CD4-positive, alpha-beta T cell treated with Interleukin-4 for 4 hours (primary cell): Measurements from ENCODE around the gene AGPS.
"Not testable (repeated sequence)": the region's sequence is repeated elsewhere in the genome, so short reads cannot be mapped to it uniquely, and the experiment has no call there.

Source experiments
- DNase-seq: peaks from one replicate; pipeline ENCODE4 v3.0.0-alpha.2; 2020

AGPS gene

DNA sequence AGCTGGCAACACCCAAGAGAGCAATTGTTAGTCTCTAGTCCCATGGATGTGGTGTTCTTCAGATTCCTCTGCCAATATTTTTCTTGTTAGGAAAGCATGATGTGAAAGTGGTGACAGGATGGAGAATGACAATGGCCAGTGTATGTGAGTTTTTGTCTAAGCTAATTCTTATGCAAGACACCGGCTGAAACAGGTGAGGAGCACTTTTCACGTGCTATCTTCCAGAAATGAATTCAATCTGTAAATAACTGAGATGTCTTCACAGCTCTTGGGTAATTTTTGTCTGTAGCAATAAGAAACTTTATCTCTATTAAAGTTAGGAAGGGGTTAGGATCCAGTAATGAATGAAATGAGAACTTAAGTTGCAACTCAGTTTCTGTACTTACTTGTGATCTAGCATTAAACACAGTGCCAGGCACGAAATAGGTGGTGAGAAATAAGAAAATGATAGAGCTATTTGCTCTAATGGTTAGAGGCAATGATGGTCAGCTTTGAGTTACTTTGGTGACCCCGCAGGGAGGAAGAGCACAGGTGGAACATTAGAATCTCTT is 676 bp upstream of the AGPS start:
- DNase-seq: no peak

DNA sequence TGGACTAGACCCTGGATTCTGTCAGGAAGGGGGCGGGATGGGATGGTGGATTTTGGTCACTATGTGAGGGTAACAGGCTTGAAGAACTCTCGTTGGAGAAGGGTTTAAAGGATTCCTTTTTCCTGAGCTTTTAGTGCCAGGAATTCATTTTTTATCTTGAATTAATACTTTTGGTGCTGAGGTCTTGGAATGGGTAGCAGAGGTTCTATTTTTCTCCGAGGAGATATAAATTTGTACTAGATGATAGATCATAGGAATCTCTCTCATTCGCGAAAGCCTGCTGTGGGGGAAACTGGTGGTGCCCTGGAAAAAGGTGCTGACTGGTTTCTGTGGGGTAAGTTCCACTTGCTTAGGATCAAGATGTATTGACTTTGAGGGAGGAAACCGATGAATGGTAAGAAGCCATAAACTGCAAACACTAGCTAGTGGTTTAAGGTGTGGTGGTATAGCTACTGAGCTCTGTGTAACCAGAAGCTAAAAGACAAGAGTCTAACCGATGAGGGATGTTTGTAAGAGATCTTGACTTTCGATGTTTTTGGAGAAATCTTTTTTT is 706 bp downstream of the AGPS start:
- DNase-seq: peak; percentile 7

DNA sequence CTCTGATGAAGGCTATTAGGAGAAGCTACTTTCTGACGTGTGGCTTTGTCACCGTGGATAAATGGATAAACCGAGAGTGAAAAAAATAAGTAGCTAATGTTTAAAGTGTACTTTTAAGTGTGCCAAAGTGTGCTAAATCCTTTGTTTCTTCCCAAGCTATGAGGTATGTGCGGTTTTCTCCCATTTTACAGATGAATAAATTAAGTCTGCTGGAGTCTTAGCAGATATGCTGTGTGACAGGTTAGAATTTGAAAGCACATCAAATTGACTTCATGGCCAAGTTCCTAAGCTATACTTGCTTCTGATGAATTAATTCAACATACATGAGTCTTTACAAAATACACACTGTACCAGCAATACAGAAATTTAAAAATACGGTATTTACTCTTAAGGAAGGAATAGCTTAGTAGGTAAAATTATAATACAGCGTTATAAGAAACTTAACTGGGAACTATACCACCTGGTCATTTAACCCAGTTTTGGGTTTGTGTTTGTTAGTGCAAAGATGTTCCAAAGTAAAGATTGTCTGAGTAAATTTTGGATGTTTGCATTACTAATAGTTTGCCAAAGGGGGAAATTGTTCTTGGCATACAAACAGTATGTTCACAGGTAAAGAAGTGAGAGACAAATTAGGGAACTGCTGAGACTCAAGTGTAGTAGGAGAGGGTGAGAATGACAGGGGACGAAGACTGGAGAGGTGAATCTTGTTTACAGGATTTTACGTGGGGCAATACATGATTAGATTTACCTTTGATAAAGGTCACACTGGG is 1.4 kb downstream of the AGPS start:
- no peak for DNase-seq

DNA sequence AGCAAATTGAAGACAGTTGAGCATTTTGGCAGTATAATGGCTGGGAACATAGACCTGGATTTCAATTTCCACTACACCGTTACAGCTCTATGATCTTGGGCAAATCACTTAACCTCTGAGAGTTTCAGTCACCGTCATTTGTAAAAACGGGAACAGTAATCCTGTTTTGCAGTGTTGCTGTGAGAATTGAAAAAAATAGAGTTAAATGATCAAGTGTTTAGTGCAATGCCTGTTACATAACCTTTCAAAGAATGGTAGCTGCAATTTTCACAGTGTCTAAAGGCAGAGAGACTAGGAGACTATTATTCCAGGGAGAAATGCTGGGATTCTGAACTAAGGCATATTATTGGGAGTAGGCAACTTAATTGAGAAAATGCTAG is 2.0 kb downstream of the AGPS start:
- DNase-seq: no peak

DNA sequence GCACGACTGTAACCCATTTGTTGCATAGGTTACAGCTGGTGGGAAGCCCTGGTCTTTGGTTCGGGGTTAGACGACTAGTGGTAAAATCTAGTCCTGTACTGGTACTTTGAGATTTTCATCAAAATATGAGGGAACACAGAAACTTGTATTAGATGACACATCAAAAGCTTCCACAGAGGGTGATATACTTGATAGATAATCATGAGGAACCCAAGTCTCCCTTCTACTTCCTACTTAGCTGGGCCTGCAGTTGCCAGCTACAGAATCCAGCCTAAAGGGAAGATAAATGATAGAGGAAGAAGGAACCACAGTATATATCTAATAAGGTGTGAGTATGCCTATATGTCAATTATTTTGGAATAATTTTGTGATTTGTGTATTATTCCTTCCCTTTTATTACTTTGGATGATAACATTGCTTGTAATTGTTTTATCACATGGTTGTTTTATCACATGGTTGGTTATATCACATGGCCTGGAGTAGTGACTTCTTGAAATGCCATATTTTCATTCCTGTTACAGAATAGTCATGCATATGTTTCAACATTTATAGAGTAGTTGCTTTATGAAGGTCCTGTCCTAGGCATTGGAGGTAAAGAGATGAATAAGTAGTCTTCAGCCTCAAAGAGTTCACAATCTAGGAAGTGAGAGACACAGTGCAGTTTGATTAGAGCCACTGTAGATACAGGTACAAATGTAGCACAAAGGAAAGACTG is 2.9 kb downstream of the AGPS start:
- DNase-seq: no peak

DNA sequence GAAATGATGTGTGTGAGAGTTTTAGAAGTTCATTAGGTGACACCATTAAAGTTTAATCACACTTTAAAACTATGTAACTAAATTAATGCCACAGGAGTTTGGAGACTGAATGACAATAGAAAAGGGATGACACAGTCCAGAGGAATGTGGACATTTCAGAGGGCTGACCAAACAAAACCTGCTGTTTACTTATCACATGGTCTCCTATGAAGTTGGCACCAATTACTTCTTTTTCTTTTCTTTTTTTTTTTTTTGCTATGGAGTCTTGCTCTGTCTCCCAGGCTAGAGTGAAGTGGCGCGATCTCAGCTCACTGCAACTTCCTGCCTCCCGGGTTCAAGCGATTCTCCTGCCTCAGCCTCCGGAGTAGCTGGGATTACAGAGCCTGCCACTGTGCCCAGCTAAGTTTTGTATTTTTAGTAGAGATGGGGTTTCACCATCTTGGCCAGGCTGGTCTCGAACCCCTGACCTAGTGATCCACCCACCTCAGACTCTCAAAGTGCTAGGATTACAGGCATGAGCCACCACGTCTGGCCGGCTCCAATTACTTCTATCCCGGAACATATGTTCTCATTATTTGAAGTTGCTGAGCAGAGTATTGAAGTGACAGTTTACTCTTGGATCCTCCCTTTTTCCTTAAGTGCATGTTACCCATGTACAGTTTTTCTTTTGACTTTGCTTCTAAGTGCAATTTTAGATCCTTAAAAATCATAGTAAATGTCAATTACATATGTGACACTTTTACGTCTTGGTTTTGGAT is 4.3 kb downstream of the AGPS start:
- DNase-seq: no peak

DNA sequence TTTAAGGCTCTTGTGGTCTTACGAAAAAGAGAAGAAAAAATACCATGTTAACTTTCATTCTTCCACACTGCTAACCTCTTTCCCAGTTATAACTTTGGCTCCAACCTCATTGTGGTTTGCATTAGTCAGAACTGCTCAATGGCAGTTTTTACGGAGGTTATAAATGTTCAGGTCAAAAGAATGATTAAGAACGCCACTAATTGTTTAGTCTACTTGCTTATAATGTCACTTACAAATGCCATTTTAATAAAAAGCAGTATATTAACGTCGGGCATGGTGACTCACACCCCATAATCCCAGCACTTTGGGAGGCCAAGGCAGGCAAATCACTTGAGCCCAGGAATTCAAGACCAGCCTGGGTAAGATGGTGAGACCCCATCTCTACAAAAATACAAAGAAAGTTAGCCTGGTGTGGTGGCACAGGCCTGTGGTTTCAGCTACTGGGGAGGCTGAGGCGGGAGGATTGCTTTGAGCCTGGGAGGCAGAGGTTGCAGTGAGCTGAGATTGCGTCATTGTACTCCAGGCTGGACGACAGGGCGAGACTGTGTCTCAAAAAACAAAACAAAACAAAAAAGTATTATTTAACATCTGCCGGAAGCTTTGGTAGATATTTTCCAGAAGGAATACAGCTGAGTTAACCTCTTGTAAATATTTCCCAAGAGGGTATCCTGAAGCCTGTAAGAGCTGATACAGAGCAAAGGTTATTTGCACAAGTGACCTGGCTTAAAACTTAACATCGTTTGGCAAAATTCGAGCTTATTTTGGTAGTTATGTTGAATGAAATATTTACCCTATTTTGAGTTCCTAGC is 5.1 kb downstream of the AGPS start:
- DNase-seq: no peak

DNA sequence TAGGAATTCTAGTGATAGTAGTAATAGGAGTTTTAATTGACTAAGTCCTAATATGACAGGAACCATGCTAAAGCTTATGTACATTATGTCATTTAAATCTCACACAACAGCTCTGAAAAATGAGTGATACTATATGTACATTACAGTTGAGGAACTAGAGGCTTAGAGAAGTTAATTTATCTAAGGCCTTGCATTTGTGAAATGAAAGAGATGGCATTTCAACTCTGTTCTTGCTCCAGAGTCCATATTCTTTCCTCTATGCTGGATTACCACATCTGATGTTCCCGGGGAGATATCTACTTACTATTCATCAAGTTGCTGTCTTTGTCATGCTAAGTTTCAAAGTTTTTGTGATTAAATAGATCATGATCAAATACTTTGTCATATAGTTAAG is 5.7 kb downstream of the AGPS start:
- no peak for DNase-seq

DNA sequence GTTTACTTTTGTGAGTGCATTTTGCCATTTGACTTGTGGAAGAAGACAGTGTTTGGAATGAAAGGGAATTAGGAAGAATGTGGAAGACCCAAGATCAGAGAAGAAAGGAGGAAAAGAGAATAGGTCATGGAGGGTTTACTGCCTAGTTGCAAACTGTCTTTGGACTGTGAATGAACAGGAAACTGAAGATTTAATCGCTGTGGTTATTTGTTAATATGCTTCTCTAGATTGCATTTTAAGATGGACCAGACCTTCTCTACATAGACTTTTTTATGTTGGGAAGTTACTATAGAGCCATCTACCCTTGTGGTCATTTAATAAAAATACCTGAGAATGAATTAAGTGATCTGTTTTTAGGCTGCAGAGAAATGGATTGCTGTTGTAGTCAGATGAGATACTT is 6.2 kb downstream of the AGPS start:
- no peak for DNase-seq

DNA sequence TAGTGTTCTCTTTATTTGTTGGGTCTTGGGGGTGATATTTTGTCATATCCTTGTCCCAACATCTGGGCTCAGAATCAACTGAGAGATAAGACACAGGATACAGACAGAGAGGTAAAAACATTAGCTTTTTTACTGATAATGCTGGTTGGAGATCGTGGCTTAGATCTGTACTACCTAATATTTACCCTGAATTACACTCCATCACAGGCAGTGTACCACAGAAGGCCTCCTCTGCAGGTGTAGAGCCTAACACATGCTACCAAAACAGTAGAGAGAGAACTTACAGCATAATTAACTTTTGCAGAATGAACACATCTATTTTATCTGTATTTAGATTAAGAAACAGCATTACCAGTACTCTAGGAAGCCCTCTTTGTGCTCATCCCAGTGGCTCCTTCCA is 6.8 kb downstream of the AGPS start:
- no peak for DNase-seq

DNA sequence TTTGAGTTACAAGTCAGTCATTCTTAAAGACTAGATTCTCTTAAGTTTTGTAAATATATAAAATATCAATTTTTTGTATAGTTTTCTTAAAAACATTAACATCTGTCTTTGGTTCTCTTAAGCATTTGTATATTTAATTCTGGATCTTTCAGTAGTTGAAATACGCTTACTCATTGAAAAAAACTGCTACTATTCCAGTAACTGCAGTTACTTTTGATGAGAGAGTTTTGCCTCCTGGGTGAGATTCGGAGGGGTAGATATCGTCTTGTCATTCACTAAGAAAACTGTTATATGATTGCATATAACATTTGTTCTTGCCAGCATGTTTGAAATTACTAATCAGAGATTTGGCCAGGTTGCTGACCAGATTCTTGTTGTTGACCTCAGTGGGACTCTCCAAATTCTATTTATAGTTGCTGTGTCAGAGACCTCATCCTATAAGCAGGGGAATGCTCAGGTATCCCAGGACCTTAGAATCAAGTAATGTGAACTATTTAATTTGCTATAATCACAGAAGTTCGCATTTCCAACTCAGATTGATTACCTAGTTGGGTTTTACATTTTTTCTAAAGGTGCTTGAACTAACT is 7.9 kb downstream of the AGPS start:
- DNase-seq: no peak

DNA sequence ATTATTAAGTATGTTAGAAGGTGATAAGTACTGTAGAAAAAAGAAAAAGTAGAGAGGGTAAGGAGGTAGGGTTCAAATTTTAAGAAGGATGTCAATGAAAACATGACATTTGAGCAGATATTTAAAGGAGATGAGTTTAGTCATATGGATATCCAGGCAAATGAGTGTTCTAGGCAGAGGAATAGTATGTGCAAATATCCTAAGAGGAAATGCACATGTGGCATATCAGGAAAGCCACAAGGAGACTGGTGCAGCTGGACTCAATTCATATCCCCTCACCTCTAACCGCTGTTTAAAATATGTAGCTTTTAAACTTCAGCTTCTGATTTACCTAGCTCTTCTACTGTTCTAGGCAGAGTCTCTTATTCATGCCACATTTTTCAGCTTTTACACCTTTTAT is 9.5 kb downstream of the AGPS start:
- no peak for DNase-seq

DNA sequence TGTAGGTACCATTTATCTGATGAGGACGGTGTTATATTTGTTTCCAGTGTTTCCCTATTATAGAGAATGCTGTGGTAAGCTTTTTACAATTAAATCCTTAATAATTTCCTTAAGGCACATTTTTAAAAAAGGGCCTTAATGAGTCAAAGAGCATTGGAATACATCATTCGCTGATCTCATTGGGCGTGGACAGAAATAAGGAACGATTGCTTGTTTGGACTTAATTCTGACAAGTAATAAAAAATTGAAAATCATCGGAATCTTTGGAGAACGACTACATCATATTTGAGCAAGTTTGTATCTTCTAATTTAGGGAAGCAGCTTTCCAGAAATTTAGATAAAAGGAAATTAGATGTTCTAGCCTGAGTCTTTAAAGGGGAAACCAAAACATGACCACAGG is 11.3 kb downstream of the AGPS start:
- no peak for DNase-seq

DNA sequence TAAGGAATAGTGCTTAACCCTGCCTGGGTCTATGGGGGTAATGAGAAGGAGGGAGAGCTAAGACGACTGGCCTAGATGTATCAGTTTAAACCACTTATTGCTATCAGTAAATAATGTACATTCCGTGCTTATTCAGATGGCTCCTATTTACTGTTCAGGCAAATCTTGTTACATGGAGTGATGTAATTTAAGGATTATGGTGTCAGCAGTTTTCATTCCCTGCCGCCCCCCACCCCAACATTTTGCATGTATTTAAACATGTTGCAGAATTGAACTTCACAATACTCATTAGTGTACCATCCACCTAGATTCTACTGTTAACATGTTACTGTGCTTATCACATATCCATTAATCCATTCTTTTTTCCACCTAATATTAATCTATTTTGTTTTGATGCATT is 11.7 kb downstream of the AGPS start:
- DNase-seq: no peak

DNA sequence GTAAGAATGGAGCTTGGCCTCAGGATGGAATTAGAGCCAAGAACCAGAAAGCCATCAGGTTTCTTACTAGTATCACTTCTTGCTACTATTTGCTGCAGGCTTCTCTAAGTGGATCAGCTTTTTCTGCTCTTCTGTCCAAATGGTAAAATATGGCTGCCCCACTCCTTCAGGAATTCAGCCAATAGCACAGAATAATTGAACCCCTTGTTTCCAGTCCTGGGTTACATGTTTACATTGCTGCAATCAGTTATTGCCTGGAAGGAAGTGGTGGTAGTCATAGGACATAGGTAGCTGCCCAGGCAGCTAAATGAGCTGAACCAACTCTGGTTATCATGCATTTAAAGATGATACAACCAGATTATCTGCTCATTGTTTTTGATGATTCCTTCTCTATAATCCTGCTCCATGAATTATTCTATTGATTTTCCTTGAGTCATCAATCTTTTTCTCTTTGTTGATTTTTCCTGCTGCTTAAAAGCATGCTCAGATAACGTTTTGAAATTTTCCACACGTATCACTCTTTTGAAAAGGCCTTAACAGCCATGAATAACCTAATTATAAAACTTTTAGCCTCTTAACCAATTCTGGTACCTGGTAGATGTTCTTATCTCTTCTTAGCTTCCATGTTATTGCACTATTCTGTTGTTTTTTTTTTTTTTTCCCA is 12.6 kb downstream of the AGPS start:
- no peak for DNase-seq

DNA sequence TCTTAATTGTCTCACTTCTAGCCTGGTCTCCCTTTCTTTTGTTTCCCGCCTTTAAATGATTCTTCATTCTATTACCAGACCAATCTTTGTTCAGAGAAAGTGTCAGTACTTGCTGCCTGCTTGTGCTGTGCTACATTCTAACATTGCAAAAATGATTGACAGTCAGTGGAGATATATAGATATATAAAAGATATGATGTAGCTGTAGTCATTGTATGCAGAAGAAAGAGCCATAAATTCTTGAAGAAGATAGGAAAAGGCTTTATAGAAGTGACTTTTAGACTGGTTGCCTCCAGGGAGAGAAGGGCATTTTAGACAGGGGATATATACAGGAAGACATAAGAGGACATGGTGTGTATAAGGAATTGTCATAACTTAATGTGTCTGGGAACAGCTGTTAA is 13.6 kb downstream of the AGPS start:
- DNase-seq: no peak

DNA sequence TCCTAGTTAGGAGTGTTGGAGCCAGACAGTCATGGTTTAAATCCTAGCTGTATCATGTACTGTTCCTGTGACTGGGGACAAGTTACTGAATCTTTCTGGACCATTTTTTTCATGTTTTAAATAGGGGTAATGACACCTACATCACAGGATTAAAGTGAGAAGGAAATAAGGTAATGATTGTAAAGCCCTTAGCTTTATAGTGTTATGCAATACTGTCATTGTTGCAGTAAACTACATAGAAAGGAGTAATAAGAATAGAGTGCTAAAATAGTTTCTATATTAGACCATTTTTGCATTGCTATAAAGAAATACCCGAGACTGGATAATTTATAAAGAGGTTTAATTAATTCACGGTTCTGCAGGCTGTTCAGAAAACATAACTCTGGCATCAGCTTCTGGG is 14.5 kb downstream of the AGPS start:
- DNase-seq: no peak

DNA sequence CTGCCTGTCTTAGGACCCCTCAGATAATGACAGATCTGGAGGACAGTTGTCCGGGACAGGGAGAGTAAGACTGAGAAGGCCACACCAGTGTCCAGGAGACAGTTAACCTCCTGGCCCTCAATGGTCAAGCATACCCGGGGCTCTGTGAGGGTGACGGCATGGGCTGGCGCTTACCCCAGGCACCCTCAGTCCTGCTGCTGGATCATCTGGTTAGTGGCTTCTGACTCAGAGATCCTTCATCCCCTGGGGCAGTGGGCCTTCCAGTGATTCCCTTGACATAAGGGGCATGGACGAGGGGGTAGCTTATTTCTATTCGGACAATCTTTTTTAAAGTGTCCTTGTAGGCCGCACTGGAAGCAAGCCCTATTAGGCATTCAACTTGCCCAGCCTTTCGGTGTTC is 18.1 kb downstream of the AGPS start:
- not testable (repeated sequence) for DNase-seq

DNA sequence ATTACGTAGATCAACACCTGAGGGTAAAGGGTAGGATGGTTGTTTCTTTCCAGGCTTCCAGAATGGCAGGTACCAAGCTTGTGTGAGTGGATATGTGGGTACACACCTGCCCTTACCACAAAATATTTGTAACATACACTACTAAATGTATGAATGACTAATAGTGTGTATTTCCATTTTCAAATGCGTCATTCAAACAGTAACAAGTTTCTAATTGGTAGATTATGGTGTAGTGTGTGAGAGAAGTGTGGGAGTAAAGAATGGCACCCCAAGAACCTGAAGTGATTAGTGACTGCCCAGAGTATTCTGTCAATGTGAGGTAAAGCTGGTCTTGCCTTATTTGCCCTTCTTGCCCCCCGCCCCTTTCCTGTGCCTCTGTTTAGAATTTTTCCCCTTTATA is 21.1 kb downstream of the AGPS start:
- no peak for DNase-seq

DNA sequence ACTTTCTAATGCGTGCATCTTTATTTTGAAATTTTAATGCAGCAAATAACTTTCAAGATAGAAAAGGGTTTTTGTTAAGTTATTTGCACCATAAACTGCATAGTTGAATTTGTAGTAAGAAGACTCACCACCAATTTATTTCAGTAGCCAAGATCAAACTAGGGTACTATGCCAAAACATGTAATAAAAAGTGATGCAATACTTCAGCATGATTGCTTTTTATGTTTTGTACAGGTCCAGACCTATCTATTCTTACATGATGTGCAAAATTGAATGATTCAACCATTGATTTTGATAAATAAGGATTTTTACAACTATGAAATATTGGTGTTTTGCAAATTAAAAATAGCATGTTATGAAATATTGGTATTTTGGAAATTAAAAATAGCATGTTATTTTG is 26.7 kb downstream of the AGPS start:
- DNase-seq: no peak

DNA sequence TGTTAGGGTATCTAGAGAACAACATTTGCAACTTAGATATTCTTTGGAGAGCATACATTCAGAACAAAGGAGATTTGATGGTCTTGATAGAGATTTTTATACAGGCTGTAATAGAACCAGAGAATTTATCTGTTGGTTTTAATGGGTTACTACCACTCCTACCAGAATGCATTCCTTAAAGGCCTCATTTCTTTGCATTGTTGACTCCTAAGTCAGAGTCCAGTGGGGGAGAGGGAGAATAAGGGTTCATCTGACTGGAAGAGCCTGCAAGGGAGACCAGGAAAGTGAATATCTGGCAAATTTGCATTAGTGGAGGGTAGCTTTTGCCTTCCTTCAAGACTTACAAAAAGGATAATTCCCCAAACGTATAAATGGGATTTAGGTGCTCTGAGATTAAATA is 29.7 kb downstream of the AGPS start:
- DNase-seq: no peak

DNA sequence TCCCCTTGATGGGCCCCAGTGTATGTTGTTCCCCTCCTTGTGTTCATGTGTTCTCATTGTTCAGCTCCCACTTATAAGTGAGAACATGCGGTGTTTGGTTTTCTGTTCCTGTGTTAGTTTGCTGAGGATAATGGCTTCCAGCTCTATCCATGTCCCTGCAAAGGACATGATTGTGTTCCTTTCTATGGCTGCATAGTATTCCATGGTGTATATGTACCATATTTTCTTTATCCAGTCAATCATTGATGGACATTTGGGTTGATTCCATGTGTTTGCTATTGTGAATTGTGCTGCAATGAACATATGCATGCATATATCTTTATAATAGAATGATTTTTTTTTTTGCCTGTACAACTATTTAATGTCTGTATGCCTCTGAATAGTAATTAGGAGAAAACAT is 31.5 kb downstream of the AGPS start:
- DNase-seq: not testable (repeated sequence)
